Panc1 (cell line): Measurements from ENCODE around the gene SAMD1.

ENCODE experiments used
- CTCF ChIP-seq: fragments of 450-650 bp; IDR thresholded peaks from 2 replicates; pipeline ENCODE4 v1.5.1; 2017; ENCODE audit warnings: mild to moderate bottlenecking
- POLR2AphosphoS5 ChIP-seq: IDR thresholded peaks from 2 replicates; pipeline ENCODE4 v1.6.1; 2012; ENCODE audit warnings: mild to moderate bottlenecking, low read depth, low read length, moderate library complexity
- TF ChIP-seq, protein P1 (sequence below), 2 experiments: IDR thresholded peaks; 2 replicates each; pipeline ENCODE4 v1.6.1; 2011 to 2012; ENCODE audit warnings: low read depth in 2 of 2, control low read depth in 1 of 2, low read length in 1 of 2, mild to moderate bottlenecking in 1 of 2, moderate library complexity in 1 of 2; ENCODE audit not compliant: insufficient read depth in 1 of 2

- no peak for TF ChIP-seq POLR2AphosphoS5
- no peak for TF ChIP-seq CTCF
- TF ChIP-seq, protein P1, sequence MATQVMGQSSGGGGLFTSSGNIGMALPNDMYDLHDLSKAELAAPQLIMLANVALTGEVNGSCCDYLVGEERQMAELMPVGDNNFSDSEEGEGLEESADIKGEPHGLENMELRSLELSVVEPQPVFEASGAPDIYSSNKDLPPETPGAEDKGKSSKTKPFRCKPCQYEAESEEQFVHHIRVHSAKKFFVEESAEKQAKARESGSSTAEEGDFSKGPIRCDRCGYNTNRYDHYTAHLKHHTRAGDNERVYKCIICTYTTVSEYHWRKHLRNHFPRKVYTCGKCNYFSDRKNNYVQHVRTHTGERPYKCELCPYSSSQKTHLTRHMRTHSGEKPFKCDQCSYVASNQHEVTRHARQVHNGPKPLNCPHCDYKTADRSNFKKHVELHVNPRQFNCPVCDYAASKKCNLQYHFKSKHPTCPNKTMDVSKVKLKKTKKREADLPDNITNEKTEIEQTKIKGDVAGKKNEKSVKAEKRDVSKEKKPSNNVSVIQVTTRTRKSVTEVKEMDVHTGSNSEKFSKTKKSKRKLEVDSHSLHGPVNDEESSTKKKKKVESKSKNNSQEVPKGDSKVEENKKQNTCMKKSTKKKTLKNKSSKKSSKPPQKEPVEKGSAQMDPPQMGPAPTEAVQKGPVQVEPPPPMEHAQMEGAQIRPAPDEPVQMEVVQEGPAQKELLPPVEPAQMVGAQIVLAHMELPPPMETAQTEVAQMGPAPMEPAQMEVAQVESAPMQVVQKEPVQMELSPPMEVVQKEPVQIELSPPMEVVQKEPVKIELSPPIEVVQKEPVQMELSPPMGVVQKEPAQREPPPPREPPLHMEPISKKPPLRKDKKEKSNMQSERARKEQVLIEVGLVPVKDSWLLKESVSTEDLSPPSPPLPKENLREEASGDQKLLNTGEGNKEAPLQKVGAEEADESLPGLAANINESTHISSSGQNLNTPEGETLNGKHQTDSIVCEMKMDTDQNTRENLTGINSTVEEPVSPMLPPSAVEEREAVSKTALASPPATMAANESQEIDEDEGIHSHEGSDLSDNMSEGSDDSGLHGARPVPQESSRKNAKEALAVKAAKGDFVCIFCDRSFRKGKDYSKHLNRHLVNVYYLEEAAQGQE (IDR thresholded peaks at IDR 0.05; ENCODE audit: insufficient read depth in 1 of 2, low read depth in 2 of 2, low read length in 1 of 2): no peak
These were observed 27.2 kb upstream of the SAMD1 start, which contains the start of gene PRKACA for GRCh38 chr19:14117668-14118164.
